Ishikawa (cell line): ENCODE results near the gene TIMM23.
A peak's percentile ranks its signal among the peaks of the same experiment; 100 is the strongest.

Source experiments
- CEBPB ChIP-seq: IDR thresholded peaks from 2 replicates; pipeline ENCODE4 v1.6.1; 2012
- CREB1 ChIP-seq: IDR thresholded peaks from 2 replicates; pipeline ENCODE4 v1.6.1; 2012; ENCODE audit warnings: low read depth
- EGR1 ChIP-seq: IDR thresholded peaks from 2 replicates; pipeline ENCODE4 v1.6.1; 2012
- EP300 ChIP-seq: IDR thresholded peaks from 2 replicates; pipeline ENCODE4 v1.6.1; 2012; ENCODE audit warnings: borderline replicate concordance
- FOXM1 ChIP-seq: IDR thresholded peaks from 2 replicates; pipeline ENCODE4 v1.6.1; 2012; ENCODE audit warnings: low read depth, borderline replicate concordance
- MAX ChIP-seq: IDR thresholded peaks from 2 replicates; pipeline ENCODE4 v1.6.1; 2012
- NFIC ChIP-seq: IDR thresholded peaks from 2 replicates; pipeline ENCODE4 v1.6.1; 2012
- RAD21 ChIP-seq: IDR thresholded peaks from 2 replicates; pipeline ENCODE4 v1.6.1; 2012; ENCODE audit warnings: low read depth
- REST ChIP-seq: IDR thresholded peaks from 2 replicates; pipeline ENCODE4 v1.6.1; 2012; ENCODE audit warnings: low read depth, mild to moderate bottlenecking
- TAF1 ChIP-seq: IDR thresholded peaks from 2 replicates; pipeline ENCODE4 v1.6.1; 2012; ENCODE audit warnings: low read depth, mild to moderate bottlenecking
- TCF12 ChIP-seq: IDR thresholded peaks from 2 replicates; pipeline ENCODE4 v1.6.1; 2012; ENCODE audit warnings: low read depth
- TEAD4 ChIP-seq: IDR thresholded peaks from 2 replicates; pipeline ENCODE4 v1.6.1; 2012
- USF1 ChIP-seq: IDR thresholded peaks from 2 replicates; pipeline ENCODE4 v1.6.1; 2012
- YY1 ChIP-seq: IDR thresholded peaks from 2 replicates; pipeline ENCODE4 v1.6.1; 2012; ENCODE audit warnings: low read depth
- ZBTB7A ChIP-seq: IDR thresholded peaks from 2 replicates; pipeline ENCODE4 v1.6.1; 2012; ENCODE audit warnings: low read depth

Gene TIMM23

GRCh38 chr10:46031648-46032532 lies 59.6 kb downstream of the TIMM23 start:
- TF ChIP-seq FOXM1 (no peak), MAX (no peak), TCF12 (no peak), NFIC (no peak), TAF1 (no peak), TEAD4 (no peak)

- TF ChIP-seq MAX, result no peak
- TF ChIP-seq TEAD4, result no peak
- no peak for TF ChIP-seq CREB1
- no peak for TF ChIP-seq USF1
- no peak for TF ChIP-seq CEBPB
- no peak for TF ChIP-seq EP300
- no peak for TF ChIP-seq FOXM1
- TF ChIP-seq REST, result no peak
- TF ChIP-seq YY1, result no peak
- TF ChIP-seq TCF12, result no peak
- no peak for TF ChIP-seq TAF1
- TF ChIP-seq NFIC, result no peak
- TF ChIP-seq RAD21, result no peak
- TF ChIP-seq ZBTB7A, result no peak
These were observed 61.3 kb downstream of the TIMM23 start for GRCh38 chr10:46033602-46034011.

GRCh38 chr10:46035923-46036849 lies 63.9 kb downstream of the TIMM23 start:
- TF ChIP-seq TCF12 (no peak), RAD21 (peak; percentile 12; the same call in 1 of the 2 replicates)

- TF ChIP-seq NFIC (no peak), ZBTB7A (no peak), REST (no peak)
These were observed 65.0 kb downstream of the TIMM23 start for GRCh38 chr10:46037107-46037825.

- TF ChIP-seq TAF1 (no peak), REST (no peak), USF1 (no peak), ZBTB7A (no peak), EGR1 (no peak), CREB1 (no peak)
These were observed 67.7 kb downstream of the TIMM23 start for GRCh38 chr10:46040004-46040403.
